ENCODE measurements around the gene PEMT.

Gene PEMT

DNA sequence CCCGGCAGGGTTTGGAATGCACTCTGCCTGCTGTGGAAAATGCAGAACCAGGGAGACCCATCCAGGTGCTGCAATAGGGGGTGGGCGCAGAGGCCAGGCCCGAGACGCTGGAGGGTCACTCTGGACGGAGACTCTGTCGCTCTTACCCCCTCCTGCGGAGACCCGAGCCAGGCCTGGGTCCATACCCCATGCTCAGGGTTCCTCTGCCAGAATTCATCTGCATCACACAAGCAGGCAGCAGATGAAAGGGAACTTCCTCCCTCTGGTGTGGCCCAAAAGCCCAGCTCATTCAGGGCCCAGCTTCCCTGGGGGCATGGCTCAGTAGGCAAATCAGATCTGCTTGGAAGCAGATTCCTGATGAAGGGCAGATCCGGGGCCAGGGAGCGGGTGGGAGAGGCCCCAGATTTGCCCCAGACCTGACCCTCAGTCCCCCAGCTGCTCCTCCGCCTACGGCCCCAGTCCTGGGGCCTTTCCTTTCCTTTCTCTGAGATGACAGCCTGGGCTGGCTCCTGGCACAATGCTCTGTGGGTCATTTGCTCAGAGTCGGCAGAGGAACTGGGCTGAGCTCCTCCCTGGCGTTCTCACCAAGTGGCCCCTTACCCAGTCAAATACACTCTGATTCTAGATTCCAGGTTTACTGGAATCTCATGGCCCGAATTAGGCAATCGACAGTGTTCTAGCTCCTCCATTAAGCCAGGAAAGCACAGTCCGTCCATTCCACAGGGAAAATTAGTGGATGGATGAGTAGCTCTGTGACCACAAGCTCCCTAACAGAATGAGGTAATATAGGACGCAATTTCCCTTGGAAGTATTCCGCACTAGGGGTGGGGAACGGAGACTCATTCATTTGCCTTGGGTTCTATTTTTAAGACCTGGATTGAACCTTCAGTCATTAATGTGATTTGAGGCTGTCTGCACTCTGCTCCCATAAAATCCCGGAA, 76.2 kb downstream of the PEMT start:
- DNase-seq (ENCODE audit: low spot score), result no peak

DNA sequence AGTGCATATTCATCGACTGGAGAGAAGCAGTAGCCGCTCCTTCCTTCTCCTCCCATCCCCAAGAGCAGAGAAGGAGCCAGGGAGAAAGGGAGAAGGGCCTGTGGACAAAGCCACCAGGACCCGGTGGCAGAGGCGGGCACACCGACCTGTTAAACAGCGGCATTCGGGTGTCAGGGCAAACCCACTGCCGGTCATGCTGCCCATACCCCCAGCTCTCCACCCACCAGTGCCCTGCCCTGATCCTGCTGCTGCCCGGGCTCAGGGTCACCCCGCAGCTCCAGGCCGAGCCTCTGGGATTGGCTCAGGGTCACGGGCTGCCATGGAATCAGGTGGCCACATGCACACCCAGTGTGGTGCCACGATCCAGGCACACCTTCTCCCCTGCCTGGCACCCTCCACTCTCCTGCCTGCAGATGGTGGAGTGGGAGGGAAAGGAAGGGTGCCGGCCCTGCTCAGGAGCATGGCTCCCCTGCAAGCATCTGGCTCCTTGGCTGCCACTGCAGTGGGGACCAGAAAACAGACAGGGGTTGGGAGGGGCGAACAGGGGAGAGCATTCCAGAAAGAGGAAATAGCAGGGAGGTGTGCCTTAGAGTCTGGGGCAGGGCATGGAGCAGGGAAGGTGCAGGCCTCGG, 77.0 kb downstream of the PEMT start:
- no peak for DNase-seq (ENCODE audit: low spot score)

DNA sequence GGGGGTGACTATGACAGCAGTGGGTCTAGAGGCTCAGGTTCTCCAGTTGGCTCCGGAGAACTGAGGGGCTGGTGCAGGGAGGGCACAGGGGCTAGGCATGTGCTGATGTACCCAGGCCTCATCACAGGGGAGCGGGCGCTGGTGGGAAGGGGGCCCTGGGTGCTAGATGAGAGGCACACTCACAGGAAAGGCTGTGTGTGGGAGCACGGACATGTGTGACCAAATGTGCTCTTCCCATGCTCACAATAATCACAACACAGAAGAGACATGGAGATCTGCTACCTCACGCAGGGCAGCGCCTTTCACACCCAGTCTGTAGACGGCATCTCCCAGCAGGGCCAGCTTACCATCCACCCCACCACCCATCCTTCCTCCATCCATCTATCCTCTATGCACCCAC, 77.9 kb downstream of the PEMT start:
- DNase-seq (ENCODE audit: low spot score), result no peak

DNA sequence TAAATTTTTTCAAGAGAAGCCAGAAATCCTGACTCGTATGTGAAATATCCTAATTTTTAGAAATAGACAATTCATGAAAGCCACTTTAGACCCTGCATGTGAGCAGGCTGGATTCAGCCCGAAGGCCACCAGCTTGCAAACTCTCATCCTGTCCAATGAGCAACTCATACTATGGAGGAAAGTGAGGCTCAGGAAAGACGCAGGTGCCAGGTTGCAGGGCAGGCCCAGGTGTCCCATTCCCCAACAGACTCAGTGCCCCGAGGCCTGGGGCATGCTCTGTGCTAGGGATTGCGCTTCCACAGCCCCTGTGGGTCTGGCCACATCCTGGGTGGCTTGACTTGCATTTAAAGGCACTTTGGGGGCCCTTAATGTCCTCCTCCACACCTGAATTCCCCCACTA, 78.6 kb downstream of the PEMT start:
- no peak for DNase-seq (ENCODE audit: low spot score)

DNA sequence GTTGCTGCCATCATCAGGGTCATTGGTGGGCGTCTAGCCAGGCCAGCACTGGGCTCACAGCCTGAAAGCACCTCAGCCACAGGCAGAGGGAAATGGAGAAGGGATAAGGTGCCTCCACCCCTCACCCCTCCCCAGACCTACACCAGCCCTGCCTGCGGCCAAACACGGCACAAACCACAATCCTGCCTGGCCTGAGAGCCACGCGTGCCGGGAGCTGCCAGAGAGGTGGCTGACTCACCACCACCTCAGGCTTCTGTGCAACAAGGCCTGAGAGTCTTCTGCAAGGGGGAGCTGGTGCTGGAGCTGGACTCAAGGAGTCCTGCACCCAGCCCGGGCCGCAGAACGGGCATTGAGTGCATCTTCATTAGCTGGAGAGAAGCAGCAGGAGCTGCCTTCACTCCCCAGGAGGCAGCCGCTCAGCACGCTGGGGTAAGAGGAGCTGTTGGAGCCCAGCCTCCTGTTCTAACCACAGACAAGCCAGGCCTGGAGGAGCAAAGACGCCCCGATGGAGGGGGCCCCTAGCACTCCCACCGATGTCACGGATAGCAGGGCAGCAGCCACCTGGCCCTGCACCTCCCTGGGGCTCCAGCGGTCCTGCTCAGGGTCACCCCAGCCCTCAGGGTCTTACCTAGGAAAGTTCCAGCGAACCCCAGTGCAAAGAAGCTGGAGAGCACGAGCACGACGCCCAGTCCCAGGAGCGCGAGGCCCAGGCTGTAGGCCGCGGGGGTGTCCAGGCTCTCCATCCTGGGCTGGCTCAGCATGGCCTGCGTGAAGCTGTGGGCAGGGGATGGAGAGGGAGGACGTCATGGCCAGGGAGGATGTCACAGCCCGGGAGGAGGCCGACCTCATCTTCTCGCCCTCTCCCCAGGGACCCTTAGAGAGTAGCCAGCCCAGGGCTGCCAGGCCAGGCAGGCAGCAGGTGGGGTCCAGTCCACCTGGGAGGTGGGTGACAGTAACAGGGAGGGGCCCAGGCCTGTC, 79.3 kb downstream of the PEMT start:
- DNase-seq (ENCODE audit: low spot score), result no peak

DNA sequence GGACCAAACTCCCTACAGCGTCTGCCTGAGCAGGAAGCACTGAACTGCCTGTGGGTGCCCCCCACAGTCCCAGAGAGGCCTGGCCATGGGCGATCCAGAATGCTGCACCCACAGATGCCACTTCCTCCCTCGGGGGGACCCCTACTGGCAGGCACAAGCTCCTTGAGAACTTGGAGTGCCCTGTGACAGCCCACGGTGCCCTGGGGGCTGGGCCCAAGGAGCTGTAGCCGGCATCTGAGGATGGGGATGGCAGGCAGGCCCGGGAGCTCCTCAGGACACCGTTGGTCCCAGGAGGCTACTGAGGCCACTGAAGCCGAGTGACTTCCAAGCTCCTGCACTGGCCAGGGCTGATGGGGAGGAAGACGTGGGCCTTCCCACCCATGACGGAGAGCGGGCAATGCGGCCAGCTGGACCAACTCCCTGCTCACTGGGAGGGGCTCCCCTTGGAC, 80.2 kb downstream of the PEMT start:
- no peak for DNase-seq (ENCODE audit: low spot score)

DNA sequence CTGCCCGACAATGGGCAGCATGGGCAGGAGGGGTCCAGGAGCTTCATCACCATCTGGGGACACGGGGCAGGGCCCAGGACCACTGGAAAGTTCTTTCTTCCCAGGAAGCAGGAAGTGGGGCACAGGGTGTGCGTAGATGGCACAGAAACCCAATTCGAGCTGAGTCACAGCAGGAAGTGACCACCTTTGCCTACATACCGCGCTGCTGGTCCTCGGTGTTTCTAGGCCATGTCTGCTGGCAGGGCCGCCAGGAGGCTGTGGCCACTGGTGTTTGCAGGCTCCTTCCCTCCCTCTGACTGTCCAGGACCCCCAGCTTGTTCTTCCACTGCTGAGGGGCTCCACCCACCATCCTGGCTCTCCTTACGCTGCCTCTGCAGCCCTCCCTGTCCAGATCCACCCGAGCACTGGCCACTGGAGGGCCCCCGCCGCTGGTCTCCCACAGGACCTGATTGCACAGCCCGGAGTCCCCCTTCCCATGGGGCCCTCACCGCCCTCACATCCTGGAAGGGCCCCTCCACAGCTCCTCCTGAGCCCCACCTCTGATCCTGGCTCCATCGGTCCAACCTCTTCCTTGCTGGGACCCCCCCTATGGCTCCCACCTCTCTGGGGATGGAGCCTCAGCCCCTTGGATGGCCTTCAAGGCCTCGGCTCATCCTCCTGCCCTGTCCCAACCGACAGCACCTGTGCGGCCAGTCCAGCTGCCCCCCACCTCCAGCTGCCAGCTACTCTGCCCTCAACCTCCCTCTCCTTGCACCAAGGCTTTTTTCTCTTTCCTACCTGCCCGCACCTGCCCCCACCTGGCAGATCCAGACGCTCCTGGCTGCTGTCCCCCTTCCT, 80.8 kb downstream of the PEMT start:
- no peak for DNase-seq (ENCODE audit: low spot score)

DNA sequence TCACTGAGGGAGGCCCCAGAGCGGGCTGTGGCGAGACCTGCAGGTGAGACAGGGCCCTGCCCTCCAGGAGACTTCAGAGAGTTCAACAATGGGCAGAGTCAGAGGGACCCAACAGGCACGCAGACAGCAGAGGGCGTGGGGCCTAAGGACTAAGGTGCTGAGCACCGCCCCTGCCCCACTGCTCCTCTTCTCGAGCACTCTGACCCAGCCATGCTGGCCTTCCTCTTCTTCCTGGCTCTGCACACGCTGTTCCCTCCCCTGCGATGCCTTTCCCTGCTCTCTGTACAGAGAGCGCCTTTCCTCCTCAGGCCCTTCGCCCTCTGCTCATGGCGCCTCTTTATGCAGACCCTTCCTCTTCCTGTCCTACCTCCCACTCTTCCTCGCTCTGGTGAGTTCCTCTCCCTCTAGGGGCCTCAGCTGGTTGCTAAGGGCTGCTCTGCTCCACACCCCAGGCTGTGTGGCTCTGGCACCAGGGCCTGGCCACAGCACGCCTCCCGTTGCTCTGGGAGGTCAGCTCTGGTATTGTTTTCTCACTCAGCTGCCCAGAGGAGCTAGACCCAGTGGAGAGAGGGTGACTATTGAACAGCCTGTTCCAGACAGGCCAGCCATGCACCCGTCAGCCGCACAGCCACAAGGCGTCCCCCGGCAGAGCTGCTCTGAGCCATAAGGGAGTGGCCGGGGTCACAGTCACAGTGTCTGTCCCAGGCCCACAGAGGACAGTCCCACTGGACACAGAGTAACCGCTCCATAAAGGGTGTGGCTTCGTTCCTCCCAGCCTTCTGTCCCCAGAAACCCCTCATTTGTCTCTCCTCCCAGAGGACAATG, 81.7 kb downstream of the PEMT start:
- no peak for DNase-seq (ENCODE audit: low spot score)

DNA sequence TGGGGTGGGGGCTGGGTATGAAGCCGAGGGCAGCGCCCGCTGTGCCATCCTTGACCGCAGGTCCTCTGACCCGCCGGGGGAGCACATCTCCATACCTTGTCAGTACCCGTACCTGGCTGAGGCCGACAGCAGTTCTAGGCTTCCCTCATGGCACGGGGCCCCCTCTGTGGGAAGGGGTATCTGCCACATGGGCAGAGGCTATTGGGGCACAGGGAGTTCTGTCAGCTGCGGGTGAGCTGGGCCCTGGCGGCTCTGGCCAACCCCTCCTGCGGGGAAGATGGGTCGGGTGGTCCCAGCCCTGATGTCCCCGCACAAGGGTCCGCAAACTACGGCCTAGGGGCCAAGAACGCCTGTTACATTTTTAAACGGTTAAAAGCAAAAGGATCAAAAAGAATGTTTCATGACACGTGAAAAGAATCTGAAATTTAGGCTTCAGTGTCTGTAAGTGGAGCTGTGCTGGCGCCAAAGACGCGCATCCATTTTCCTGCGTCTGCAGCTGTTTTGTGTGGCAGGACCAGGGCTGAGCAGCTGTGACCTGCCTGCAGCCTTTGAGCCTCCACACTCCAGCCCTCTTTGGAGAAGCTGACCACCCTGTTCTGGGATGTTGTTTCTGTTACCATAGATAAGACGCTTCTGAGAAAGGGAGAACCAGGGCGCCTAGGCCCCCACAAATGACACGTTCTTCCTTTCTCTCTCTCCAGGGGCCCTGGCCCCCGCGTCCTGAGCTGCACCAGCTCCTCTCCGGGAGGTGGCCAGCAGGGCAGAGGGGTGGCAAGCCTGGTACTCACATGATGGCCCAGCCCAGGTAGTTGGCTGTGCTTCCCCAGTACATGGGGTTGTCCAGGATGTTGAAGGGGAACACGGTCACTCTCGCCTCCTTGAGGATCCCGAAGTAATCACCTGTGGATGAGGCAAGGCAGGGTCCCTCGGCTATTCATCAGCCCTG, 82.6 kb downstream of the PEMT start:
- DNase-seq (ENCODE audit: low spot score), result no peak

DNA sequence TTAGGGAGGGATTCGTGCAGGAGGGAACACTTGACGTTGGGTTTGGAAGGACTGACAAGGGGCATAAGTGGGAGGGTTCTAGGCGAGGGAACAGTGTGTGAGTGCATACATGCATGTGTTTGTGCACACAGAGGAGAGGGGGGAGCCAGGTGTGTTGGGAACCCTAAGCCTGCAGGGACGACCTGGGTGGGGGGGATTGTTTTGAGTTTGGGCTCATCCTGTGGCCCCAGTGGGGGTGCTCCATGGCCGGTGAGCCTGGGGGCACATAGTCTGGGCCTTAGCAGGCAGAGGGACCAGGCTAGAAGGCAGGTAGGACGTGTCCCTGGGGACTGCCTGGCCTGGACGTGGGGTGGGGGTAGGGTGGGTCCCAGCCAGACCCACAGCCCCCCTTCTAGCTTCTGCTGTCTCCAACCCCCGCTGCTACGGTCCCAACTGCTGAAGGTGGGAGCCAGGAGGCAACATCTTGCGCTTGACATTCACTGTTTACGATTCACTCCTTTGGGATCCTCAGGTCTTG, 83.4 kb downstream of the PEMT start:
- no peak for DNase-seq (ENCODE audit: low spot score)

DNA sequence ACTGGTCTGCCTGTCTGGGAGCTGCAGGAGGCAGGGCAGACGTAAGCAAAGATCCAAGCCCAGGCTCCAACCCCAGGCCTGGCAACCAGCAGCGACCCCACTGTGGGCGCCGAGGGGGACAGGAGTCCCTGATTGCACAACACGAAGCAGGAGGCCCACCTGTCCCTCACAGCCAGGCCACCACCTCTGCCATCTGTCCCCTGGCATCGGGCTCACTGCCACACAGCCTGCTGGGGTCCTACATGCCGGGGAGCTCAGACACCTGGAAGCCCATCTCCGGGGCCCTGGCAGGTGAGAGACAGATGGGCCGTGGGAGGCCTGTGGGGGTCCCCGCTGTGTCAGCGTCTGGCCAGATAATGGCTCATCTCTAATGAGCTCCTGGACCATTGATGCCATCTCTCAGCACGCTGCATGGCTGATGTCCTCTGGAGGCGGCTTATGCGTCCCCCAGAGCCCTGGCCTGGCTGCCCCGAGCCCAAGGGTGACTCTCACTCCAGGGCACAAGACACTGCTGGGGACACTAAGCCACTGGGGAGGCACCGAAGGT, 84.0 kb downstream of the PEMT start:
- no peak for DNase-seq (ENCODE audit: low spot score)

DNA sequence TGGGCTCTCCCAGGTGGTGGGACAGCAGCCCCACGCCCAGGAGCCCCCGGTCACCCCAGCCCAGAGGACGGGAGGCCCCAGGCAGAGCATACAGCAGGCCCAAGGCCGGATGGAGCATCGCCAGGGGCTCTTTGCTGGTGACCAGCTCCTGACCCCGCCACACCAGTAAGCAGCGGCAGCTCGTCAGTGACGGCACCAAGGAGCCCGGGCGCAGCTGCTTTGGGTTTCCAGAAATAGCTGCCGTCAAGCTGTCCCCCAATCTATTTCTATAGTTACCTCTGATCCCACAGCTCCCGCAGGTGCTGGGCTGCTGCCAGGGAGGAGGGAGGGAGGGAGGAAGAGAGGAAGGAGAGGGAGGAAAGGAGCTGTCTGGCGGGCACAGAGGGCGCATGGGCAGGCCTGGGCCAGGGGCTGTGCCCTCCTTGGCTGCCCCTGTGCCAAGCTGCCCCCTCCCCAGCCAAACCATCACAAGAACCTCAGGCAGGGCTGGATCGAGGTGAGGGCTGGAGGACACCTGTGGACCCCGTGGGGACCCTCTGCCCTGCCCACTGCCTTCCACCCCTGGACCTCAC, 84.5 kb downstream of the PEMT start:
- no peak for DNase-seq (ENCODE audit: low spot score)

DNA sequence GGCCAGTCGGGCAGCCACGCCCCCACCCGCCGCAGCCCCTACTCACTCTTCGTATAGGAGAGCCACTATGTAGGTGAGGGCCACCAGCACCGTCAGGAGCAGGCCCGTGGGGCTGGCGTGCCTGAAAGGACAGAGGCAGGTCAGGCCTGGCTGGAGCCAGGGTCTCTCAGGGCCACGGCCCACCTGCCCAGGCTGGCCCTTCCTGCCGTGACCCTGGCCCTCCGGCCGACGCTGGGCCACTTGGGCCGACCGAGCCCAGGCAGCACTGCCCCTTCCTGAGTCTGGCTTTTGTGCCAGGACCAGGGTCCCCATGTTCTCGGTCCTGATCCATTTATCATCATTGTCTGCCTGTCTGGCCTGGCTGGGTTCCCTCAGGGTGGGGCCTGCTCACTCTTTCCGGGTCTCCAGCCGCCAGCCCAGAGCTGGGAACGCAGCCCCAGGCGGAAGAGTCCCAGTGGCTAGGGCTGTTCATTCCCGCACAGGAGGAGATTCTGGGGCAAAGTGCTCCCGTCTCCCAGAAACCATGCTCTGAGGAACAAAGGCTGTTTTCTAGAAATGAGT, 85.2 kb downstream of the PEMT start:
- no peak for DNase-seq (ENCODE audit: low spot score)

DNA sequence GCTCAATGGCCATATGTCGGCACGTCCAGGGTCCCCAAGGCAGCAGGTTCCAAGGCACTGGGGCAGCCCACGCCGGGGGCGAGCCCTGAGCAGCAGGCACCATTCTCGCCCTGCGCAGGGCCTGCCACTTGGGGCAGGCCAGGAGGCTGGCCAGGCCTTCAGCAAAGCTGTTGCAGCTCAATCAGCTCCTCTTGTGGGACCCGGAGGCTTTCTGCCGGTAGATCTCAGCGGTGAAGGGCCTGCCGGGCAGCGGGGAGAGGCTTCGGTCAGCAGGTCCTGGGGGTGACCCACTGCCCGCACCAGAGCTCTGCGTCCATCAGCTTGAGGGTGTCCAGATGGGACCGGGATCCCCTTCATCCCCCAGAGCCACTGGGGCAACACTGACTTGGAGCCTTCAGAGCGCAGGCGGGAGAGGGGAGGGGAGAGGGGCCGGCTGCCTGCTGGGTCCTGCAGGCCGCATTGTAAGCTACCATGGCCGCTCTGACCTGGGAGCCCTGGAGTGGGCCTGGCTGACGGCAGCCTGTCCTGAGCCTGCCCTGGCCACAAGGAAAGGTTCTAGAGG, 85.8 kb downstream of the PEMT start:
- no peak for DNase-seq (ENCODE audit: low spot score)

DNA sequence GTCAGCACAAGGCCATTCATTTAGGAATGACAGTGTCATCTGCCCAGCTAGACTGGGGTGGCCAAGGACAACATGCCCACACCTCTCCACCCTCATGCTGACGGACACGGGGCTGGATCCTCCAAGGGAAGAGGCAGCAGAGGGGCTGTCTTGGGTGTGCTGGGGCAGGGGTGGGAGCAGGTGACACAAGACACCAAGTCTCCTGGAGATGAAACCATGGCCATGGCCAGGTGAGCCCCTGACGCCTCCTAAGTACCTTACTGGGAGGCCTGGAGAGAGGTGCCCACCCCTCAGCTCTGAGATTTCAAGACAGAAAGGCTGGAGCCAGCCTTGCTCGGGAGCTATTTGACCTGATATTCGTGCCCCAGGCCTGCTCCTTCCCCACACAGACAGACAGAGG, 86.4 kb downstream of the PEMT start:
- no peak for DNase-seq (ENCODE audit: low spot score)

DNA sequence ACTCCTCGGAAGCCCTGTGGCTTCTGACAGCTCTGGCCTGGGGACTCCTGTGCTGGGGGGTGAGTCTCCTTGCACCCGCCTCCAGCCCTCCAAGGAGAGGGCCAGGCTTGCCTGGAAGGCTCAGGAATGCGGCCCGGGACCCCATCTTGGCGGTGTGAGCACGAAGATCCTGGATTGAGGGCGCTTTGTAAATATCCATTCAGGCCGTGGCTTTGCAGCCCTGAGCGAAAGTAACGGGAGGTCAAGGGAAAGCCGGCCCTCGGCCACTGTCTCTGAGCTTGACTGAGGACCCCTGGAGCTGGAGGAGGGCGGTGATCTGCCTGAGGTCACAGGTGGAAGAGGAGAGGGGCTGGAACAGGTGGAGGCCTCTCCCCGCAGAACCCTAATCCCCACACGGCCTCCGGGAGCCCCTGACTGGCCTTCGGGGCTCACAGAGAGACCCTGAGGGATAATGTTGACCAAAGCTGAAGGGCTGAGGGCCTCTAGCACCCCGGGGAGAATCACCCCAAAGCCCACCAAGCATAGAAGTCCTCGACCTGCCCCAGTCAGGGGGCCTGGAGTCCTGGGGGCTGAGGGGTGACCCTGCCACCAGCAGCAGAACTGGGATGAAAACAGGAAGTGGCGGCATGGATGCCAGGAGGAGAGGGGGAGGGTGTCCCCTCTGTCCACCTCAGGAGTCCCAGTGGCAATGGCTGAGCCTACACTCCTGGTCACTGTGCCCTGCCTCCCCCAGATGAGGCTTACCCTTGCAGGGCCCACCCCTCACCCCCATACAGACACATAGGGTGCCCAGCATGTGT, 87.0 kb downstream of the PEMT start:
- no peak for DNase-seq (ENCODE audit: low spot score)

DNA sequence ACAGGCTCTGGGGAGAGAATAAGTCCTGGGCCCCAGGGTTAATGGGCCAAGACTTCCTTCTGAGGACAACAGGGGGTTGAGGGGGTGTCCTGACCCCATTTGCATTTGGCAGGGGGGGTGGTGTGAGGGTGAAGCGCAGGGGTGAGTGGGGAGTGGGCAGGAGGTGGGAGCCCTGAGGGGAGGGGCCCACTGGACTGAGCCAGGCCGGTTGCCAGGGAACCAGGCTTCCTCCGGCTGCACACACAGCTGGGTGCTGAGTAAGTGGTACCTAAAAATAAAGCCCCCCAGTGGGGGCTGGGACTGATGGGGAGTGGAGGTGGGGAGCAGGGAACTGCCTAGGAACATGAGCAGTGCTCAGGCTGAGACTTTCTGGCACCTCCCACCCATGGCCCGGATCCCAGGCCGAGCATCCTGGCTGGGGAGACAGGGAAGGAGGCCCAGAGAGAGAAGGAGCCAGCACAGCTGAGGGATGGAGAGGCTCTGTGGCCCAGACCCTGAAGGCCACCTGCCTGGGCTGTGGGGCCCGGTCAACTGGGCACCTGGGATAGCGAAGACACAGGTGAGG, 87.9 kb downstream of the PEMT start:
- DNase-seq (ENCODE audit: low spot score), result no peak
